HL-60/S4 treated with phorbol 12-myristate 13-acetate at 8.2 ng/mL for 4 days and 3 days (cell line): ENCODE data around the gene GRK1.

Source experiments
- in situ Hi-C: fragments of 300-500 bp; cut with MboI; formaldehyde crosslinking; loops from 2 replicates; pipeline ENCODE4 v1.15.0; 2022; ENCODE audit warnings: low sequenced_read_pairs

GRK1 gene

DNA sequence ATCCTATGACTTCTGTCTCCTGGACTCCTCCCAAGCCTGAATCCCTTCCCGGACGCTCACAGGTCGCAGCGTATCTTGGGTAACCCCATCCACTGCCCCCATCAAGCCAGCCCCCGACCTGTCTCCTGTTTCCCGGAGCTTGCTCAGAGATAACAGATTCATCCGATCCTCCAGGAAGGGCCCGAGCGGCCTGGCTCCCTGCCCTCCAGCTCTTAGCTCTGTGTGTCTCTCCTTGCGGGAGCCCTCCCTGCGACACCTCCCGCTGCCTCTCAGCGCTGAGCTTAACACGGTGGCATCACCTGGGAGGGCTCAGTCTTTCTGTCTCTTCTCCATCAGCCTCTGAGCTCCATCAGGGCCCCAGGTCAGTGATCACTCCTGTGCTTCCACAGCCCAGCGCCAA is 87.7 kb downstream of the GRK1 start:
- in situ Hi-C loops = no loop called here

- in situ Hi-C loops = no loop called here
Observed at GRCh38 chr13:113756441-113757097, 89.5 kb downstream of the GRK1 start.

DNA sequence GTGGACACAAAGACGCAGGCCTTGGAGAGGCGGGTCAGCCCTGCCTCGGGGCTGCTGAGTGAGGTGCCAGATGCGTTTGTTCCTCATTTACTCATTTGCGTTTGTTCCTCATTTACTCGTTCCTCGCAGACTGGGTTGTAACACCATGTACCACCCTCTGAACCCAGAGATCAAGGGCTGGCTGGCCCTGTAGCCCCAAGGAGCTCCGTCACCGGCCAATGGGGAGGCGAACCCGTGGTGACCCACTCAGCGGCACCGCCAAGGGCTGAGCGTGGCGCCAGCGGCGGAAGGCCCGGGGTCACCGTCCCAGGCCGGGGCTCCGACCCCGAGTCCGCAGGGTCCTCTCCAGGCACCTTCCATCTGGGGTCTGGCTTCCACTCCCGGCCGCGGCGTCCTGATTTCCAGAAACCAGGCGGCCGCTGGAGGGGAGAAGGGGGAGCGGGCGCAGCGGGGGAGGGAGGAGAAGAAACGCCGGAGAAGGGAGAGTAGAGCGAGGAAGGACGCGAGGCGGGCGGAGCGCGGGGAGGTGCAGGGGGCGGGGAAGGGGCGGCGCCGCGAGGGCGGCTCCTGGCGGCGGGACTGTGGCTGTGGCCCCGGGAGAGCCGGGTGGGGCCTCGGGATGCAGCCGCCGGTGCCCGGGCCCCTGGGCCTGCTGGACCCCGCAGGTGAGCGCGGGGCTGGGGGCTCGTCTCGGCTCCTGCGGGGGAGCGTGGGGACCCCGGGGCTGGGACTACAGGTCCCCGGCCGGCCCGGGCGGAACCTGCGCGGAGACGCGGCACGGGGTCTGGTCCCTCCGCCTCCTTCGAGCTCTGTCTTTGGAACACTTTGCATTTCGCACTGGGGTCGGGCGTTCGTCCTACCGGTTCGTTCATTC is 91.9 kb downstream of the GRK1 start, which contains the start of gene TMEM255B:
TSS of gene TMEM255B (plus strand) at position 576 of the 874 bp plus-strand sequence. CDS start at position 620, 44 bp downstream.
- in situ Hi-C loops = no loop called here

GRCh38 chr13:113759525-113760137 is 92.6 kb downstream of the GRK1 start:
- in situ Hi-C loops = no loop called here

DNA sequence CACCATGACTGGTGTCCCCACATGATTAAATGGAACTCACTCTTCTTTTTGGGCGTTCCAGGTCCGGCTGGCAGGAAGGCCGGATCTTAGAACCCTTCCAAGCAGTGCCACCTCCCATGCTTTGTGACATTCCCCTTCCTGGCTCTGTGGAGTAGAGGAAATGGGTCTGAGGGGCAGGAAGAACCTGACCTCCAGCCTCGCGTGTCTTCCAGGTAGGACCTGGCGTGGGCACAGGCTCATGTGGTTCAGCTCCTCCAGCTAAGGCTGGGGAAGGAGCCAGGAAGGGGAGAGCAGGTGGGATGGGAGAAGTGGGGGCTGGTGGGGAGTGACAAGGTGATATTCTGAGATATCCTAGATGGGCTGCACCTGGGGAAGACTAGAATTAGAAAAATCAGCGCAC is 94.1 kb downstream of the GRK1 start:
- in situ Hi-C loops = no loop called here

GRCh38 chr13:113762075-113762474 is 95.1 kb downstream of the GRK1 start:
- in situ Hi-C loops = no loop called here

DNA sequence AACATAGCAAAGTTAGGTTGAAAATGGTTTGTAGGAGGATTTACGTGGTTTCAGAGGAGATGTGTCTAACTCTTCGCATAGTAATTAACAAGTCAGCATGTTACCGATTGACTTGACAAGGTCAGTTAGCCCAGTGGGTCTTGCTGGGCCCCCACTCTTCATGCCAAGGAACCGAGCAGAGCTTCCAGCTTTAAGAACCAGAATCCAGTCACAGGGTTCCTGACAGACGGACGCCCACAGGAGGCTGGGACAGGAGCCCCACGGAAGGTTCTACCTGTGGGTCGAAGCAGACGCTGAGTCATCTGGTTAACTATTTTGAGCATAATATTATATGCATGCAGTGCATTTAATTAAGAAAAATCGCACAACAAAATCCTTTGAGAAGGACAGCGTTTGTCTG is 95.5 kb downstream of the GRK1 start:
- in situ Hi-C loops = no loop called here

DNA sequence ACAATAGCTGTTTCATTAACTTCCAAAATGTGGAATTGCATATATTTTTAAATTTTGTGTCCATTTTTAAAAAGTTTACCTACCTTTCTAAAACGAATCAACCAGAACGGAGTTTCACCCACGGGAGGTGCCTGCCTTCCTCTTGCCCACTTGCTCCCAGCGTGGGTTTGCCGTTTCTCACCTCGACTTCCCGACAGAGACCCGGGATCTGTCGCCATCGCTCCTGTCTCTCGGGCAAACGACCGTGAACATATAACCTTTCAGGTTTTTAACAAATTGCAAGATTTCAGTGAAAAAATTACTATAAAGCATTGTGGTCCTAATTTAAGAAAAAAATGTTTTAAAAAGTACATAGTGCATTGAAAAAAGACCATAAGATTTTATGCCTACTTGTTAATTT is 96.2 kb downstream of the GRK1 start:
- in situ Hi-C loops = no loop called here

DNA sequence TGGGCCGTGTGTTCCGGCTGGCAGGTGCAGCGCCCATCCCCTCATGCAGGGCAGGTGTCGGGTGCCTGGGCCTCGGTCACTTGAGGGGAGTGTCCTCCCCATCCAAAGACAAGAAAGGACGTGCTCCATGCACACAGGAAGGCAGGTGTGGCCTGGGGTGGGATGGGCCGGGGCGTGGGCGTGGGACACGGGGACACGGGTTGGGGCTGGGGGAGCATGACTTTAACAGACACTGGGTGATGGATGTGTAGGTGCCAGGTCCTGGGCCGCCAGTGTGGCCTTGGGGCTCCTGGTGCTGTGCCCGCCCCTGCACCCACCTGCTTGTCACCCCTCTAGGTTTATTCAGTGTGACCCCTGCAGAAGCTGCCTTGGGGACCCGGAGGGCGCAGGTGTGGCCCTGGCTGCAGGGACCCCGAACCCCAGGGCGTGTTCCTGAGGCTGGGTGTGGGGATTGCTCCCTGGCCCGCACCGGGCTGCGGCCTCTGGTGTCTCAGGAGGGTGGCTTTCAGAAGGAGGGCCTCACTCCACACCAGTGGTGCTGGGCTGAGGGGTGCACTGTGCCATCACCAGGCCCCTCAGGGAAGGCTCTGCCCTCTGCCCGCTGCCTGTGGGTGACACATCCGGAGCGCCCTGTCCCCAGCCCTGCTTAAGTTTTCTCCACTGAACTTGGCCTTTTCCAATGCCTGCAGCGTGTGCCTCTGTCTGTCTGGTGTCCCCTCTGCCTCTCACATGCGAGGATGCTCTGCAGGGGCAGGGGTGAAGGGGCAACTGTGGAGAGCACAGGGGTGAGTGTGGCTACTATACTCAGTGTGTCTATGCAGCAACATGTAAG is 97.2 kb downstream of the GRK1 start:
- in situ Hi-C loops = no loop called here

- in situ Hi-C loops = no loop called here
Observed at GRCh38 chr13:113764793-113765563, 98.0 kb downstream of the GRK1 start.

GRCh38 chr13:113765564-113765910 is 98.5 kb downstream of the GRK1 start:
- in situ Hi-C loops = no loop called here

- in situ Hi-C loops = no loop called here
Observed at GRCh38 chr13:113766035-113766800, 99.2 kb downstream of the GRK1 start.

GRCh38 chr13:113767366-113767765 is 100.3 kb downstream of the GRK1 start:
- in situ Hi-C loops = no loop called here

DNA sequence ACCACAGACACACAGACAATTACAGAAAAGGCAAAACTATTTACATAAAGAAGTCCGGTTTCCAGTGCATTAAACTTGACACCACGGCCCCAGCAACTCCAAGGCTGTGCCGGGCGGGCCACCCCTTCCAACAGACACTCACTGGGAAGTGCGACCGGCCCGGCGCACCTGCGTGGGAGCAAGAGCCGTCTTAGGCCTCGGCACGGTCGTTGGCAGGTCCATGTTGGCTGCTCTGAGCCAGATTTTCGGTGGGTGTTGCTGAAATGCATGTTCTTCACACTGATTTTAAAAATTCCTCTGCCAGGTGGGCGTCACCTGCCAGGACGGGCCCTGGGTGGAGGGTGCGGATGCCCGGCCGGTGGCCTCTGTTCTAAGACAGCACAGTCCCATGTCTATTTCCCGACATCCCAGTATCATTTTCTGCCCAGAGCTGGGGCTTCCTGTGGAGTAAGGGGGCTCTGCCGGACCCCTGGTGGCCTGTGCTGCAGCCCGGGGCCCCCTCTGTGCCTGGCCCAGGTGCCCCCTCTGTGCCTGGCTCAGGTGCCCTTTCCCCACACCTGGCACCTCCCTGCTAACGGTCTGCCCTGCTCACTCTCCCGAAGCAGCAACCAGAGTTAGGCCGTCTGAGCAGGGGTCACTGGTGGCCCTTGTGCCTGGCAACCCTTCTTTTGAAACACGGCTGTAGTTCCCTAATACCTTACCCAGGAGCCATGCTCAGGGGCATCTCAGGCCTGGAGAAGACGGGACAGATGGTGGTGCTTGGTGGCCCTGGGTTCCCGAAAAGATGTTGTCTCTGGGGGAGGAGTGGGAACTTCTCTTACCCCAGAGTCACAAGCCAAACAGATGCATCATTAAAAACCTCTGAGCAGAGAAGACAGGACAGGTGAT is 101.2 kb downstream of the GRK1 start:
- in situ Hi-C loops = no loop called here

DNA sequence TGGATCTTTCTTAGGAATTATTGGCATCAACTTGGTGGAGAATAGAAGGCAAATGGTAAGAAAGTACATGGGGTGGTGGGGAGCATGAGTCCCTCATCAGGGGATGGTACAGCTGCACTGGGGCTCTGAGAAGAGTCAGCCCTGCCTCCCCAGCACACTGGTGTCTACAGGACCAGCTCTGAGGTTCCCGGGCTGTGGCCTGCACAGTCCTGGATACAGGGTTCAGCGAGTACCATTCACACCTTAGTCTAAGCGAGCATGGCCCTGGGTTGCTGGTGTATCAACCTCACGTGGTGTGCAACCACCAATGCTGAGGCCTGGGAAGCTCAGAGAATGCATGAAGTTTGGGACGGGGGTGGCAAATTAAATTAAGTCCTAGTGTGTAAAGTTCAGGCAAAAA is 102.1 kb downstream of the GRK1 start:
- in situ Hi-C loops = no loop called here

DNA sequence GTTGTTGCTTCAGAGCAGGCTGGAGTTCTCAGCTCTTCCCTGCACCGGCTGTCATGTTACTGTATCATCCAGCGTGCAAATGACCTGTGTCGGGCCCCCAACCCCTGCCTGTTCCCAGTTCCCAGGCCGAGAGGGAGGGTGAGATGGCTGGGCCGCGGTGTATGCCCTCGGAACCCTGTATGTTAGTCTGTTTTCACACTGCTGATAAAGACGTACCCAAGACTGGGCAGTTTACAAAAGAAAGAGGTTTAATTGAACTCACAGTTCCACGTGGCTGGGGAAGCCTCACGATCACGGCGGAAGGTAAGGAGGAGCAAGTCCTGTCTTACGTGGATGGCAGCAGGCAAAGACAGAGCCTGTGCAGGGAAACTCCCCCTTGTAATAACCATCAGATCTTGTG is 102.9 kb downstream of the GRK1 start:
- in situ Hi-C loops = no loop called here

- in situ Hi-C loops = no loop called here
Observed at GRCh38 chr13:113770441-113770840, 103.4 kb downstream of the GRK1 start.

GRCh38 chr13:113770937-113771336 is 103.9 kb downstream of the GRK1 start:
- in situ Hi-C loops = no loop called here
